Panc1 (cell line): Measurements from ENCODE around the gene AUP1. TPM values are rescaled to one million over a fixed set of nuclear protein-coding genes. Genes with fewer than 3 reads are reported as not detected.

ENCODE experiments used
- ATAC-seq: fragments of 200-7000 bp; cut with Tn5 transposase; 2 replicates; pipeline ENCODE4 v1.9.1; 2020; ENCODE audit warnings: mild to moderate bottlenecking, moderate library complexity
- BruUV-seq: library from RNA; stranded (reverse); fragments of 400-500 nt; replicated peaks from 2 replicates; lab custom pipeline; 2021; lab: Mats Ljungman, UMichigan
- CTCF ChIA-PET: fragments of 300-600 bp; sonication (Branson Sonifier 250); formaldehyde crosslinking; loops from one replicate; lab custom pipeline; 2022; ENCODE audit warnings: antibody characterized with exemption; lab: Charles Lee
- POLR2A ChIA-PET: fragments of 300-600 bp; sonication (Branson Sonifier 250); formaldehyde crosslinking; loops from one replicate; lab custom pipeline; 2022; ENCODE audit warnings: antibody characterized with exemption; lab: Charles Lee
- DNase-seq: peaks from one replicate; pipeline ENCODE4 v3.0.0-alpha.2; 2010; ENCODE audit warnings: low read depth, low spot score
- H3K27ac ChIP-seq: 2 replicates; pipeline ENCODE4 v1.5.1; 2011; ENCODE audit warnings: mild to moderate bottlenecking, low read length, inconsistent platforms
- H3K27me3 ChIP-seq: fragments of 200-500 bp; sonication (Bioruptor generic); 2 replicates; pipeline ENCODE4 v1.6.0; 2014; ENCODE audit warnings: low read length, inconsistent platforms; ENCODE audit not compliant: control insufficient read depth, insufficient read depth
- H3K36me3 ChIP-seq: fragments of 200-500 bp; sonication (Bioruptor generic); 2 replicates; pipeline ENCODE4 v1.5.1; 2014; ENCODE audit warnings: inconsistent platforms, mild to moderate bottlenecking, low read length, moderate library complexity; ENCODE audit not compliant: control insufficient read depth, insufficient read depth
- H3K4me1 ChIP-seq: 2 replicates; pipeline ENCODE4 v1.5.1; 2011; ENCODE audit warnings: inconsistent platforms, mild to moderate bottlenecking, low read length, moderate library complexity; ENCODE audit not compliant: control insufficient read depth, insufficient read depth
- H3K4me3 ChIP-seq, 2 experiments: 2 replicates each; pipeline ENCODE4 v1.5.1; 2011 to 2012; ENCODE audit warnings: low read depth in 2 of 2, low read length in 2 of 2, mild to moderate bottlenecking in 2 of 2, inconsistent platforms in 1 of 2, moderate library complexity in 1 of 2
- H3K9me3 ChIP-seq: fragments of 200-500 bp; sonication (Bioruptor generic); 2 replicates; pipeline ENCODE4 v1.5.1; 2014; ENCODE audit warnings: low read depth, mild to moderate bottlenecking, inconsistent platforms, low read length, moderate library complexity; ENCODE audit not compliant: control insufficient read depth, insufficient read depth
- CTCF ChIP-seq: fragments of 450-650 bp; IDR thresholded peaks from 2 replicates; pipeline ENCODE4 v1.5.1; 2017; ENCODE audit warnings: mild to moderate bottlenecking
- POLR2AphosphoS5 ChIP-seq: IDR thresholded peaks from 2 replicates; pipeline ENCODE4 v1.6.1; 2012; ENCODE audit warnings: mild to moderate bottlenecking, low read depth, low read length, moderate library complexity
- REST ChIP-seq, 2 experiments: IDR thresholded peaks; 2 replicates each; pipeline ENCODE4 v1.6.1; 2011 to 2012; ENCODE audit warnings: low read depth in 2 of 2, control low read depth in 1 of 2, low read length in 1 of 2, mild to moderate bottlenecking in 1 of 2, moderate library complexity in 1 of 2; ENCODE audit not compliant: insufficient read depth in 1 of 2
- SIN3A ChIP-seq: IDR thresholded peaks from 2 replicates; pipeline ENCODE4 v1.6.1; 2012; ENCODE audit warnings: low read depth, mild to moderate bottlenecking, low read length, moderate library complexity, borderline replicate concordance; ENCODE audit not compliant: insufficient read depth
- TCF7L2 ChIP-seq: IDR thresholded peaks from 2 replicates; pipeline ENCODE4 v1.6.1; 2011; ENCODE audit warnings: mild to moderate bottlenecking, low read depth, low read length, inconsistent platforms
- in situ Hi-C: cut with HindIII; loops from 2 replicates; pipeline ENCODE4 v1.10.0; 2016; ENCODE audit warnings: low sequenced_read_pairs, low pct_unique_long_range_greater_than_20kb
- intact Hi-C: fragments of 100-400 bp; cut with micrococcal nuclease; formaldehyde crosslinking; loops from one replicate; pipeline ENCODE4 v1.10.0; 2022; ENCODE audit not compliant: unreplicated experiment
- total RNA-seq: library from RNA; stranded (reverse); gene quantifications from one replicate; pipeline ENCODE4 v1.2.1, GENCODE V29; 2021; ENCODE audit not compliant: unreplicated experiment

Gene AUP1
- total RNA-seq, 1 experiment from 2014 or later, result 142 TPM

- intact Hi-C loops (no loop called here), in situ Hi-C loops (no loop called here)
- Histone ChIP-seq H3K4me1 (peaks cover 4% of the 10 kb centered on the region), H3K36me3 (no peaks in the 10 kb centered on the region; the same call in none of the 2 replicates), H3K4me3 (no peak overlapping the region), H3K27me3 (no peaks in the 10 kb centered on the region), H3K27ac (no peak overlapping the region), H3K9me3 (no peaks in the 10 kb centered on the region)
- TF ChIP-seq POLR2AphosphoS5 (no peak), TCF7L2 (no peak), SIN3A (no peak), CTCF (no peak), REST (IDR thresholded peaks at IDR 0.05; ENCODE audit: insufficient read depth in 1 of 2, low read depth in 2 of 2, low read length in 1 of 2) (no peak)
- ChIA-PET CTCF (no interaction called here), POLR2A (interaction anchor here (0.8 kb wide), 1 partner anchor 12 kb away, joined by 3 read pairs; no protein-coding TSS in a partner anchor)
- ATAC-seq, result no peak
- no peak for DNase-seq
- no TSS peak for BruUV-seq
Measured at GRCh38 chr2:74488643-74489481, 40.6 kb downstream of the AUP1 start.

- in situ Hi-C loops, result no loop called here
- BruUV-seq, result no TSS peak
- CTCF ChIA-PET, result no interaction called here
Measured at GRCh38 chr2:74486141-74486540, 43.4 kb downstream of the AUP1 start.

More at GRCh38 chr2:74486141-74486540, 43.4 kb downstream of the AUP1 start:
- Histone ChIP-seq H3K9me3 (no peaks in the 10 kb centered on the region), H3K36me3 (no peaks in the 10 kb centered on the region; the same call in none of the 2 replicates), H3K27ac (no peak overlapping the region), H3K4me1 (peaks cover 10% of the 10 kb centered on the region), H3K4me3 (no peak overlapping the region), H3K27me3 (no peaks in the 10 kb centered on the region)
- intact Hi-C loops, result no loop called here
- ATAC-seq (no peak), DNase-seq (no peak)
- POLR2A ChIA-PET, result interaction anchor here (0.7 kb wide), 1 partner anchor 15 kb away, joined by 8 read pairs; no protein-coding TSS in a partner anchor
- TF ChIP-seq REST (IDR thresholded peaks at IDR 0.05; ENCODE audit: insufficient read depth in 1 of 2, low read depth in 2 of 2, low read length in 1 of 2) (no peak), POLR2AphosphoS5 (no peak), SIN3A (no peak), CTCF (no peak), TCF7L2 (no peak)
